HepG2 (cell line): ENCODE data around the gene DNAJC2. TPM values are rescaled to one million over a fixed set of nuclear protein-coding genes. Genes with fewer than 3 reads are reported as not detected.

Experiments
- AGO2 ChIP-seq: fragments of 200-400 bp; formaldehyde crosslinking; optimal IDR thresholded peaks from 2 replicates; pipeline ENCODE3; 2017; ENCODE audit warnings: mild to moderate bottlenecking, low read depth, low read length, moderate library complexity
- DBP ChIP-seq: sonication (generic); formaldehyde crosslinking; IDR thresholded peaks from 2 replicates; pipeline ENCODE4 v1.4.0; 2020; ENCODE audit warnings: missing genetic modification reagents; ENCODE audit errors: not compliant biosample characterization
- ELF3 ChIP-seq: IDR thresholded peaks from 2 replicates; pipeline ENCODE4 v1.6.1; 2016; ENCODE audit warnings: missing genetic modification reagents, missing compliant biosample characterization
- IRF9 ChIP-seq: sonication (generic); formaldehyde crosslinking; IDR thresholded peaks from 2 replicates; pipeline ENCODE4 v1.8.0; 2022; ENCODE audit warnings: missing genetic modification reagents, mild to moderate bottlenecking, borderline replicate concordance
- KMT2A ChIP-seq: sonication (generic); formaldehyde crosslinking; IDR thresholded peaks from 2 replicates; pipeline ENCODE4 v1.4.0; 2020; ENCODE audit warnings: missing genetic modification reagents
- MNT ChIP-seq: fragments of 450-650 bp; IDR thresholded peaks from 2 replicates; pipeline ENCODE4 v1.6.1; 2016
- NR2F2 ChIP-seq: IDR thresholded peaks from 2 replicates; pipeline ENCODE4 v1.6.1; 2012; ENCODE audit warnings: low read depth, inconsistent platforms, borderline replicate concordance
- PHF20 ChIP-seq: sonication (generic); formaldehyde crosslinking; IDR thresholded peaks from 2 replicates; pipeline ENCODE4 v1.5.0; 2020; ENCODE audit warnings: mild to moderate bottlenecking, missing genetic modification reagents
- RNF2 ChIP-seq: fragments of 450-650 bp; conservative IDR thresholded peaks from 2 replicates; pipeline ENCODE4 v1.6.1; 2016; ENCODE audit warnings: low read depth
- SAFB2 ChIP-seq: sonication (generic); formaldehyde crosslinking; IDR thresholded peaks from 2 replicates; pipeline ENCODE4 v1.5.1; 2020; ENCODE audit warnings: missing genetic modification reagents, low read depth, mild to moderate bottlenecking, borderline replicate concordance
- SP5 ChIP-seq: IDR thresholded peaks from 2 replicates; pipeline ENCODE4 v1.6.1; 2016; ENCODE audit warnings: low read depth, borderline replicate concordance
- TFE3 ChIP-seq: IDR thresholded peaks from 2 replicates; pipeline ENCODE4 v1.6.1; 2016
- ZBTB42 ChIP-seq: sonication (generic); formaldehyde crosslinking; IDR thresholded peaks from 2 replicates; pipeline ENCODE4 v1.5.0; 2020; ENCODE audit warnings: mild to moderate bottlenecking, missing genetic modification reagents
- ZFP62 ChIP-seq: sonication (generic); formaldehyde crosslinking; IDR thresholded peaks from 2 replicates; pipeline ENCODE4 v1.4.0; 2020; ENCODE audit warnings: missing genetic modification reagents
- ZFYVE20 ChIP-seq: sonication (generic); formaldehyde crosslinking; IDR thresholded peaks from 2 replicates; pipeline ENCODE4 v1.8.0; 2023; ENCODE audit warnings: low read depth, mild to moderate bottlenecking, moderate library complexity, missing genetic modification reagents, borderline replicate concordance
- ZNF33A ChIP-seq: sonication (generic); formaldehyde crosslinking; IDR thresholded peaks from 2 replicates; pipeline ENCODE4 v1.5.1; 2020; ENCODE audit warnings: missing genetic modification reagents, mild to moderate bottlenecking, moderate library complexity, borderline replicate concordance
- ZNF563 ChIP-seq: sonication (generic); formaldehyde crosslinking; IDR thresholded peaks from 2 replicates; pipeline ENCODE4 v1.8.0; 2022; ENCODE audit warnings: mild to moderate bottlenecking, moderate library complexity, missing genetic modification reagents
- ZNF687 ChIP-seq: sonication (generic); formaldehyde crosslinking; IDR thresholded peaks from 2 replicates; pipeline ENCODE4 v1.5.1; 2020; ENCODE audit warnings: mild to moderate bottlenecking, missing genetic modification reagents, moderate library complexity
- ZNF75D ChIP-seq: sonication (generic); formaldehyde crosslinking; IDR thresholded peaks from 2 replicates; pipeline ENCODE4 v1.8.1; 2023; ENCODE audit warnings: missing genetic modification reagents, mild to moderate bottlenecking, borderline replicate concordance
- ZSCAN25 ChIP-seq: sonication (generic); formaldehyde crosslinking; IDR thresholded peaks from 2 replicates; pipeline ENCODE4 v1.8.0; 2022; ENCODE audit warnings: mild to moderate bottlenecking, missing genetic modification reagents
- polyA plus RNA-seq, 8 experiments: library from polyadenylated mRNA; depleted of rRNA in 3 of 8; stranded (reverse) in 7 of 8; unstranded in 1 of 8; fragments of >200 nt; fragmentation: Illumina TruSeq in 4 of 8; extraction: Trizol in 4 of 8; gene quantifications; 2 replicates each; pipeline versions ENCODE4 v1.2.1 to v1.2.3, GENCODE V29; 2011 to 2016; ENCODE audit warnings: low read depth in 4 of 8, missing spikeins in 1 of 8, mixed read lengths in 1 of 8; ENCODE audit not compliant: insufficient read depth in 1 of 8
- total RNA-seq, 5 experiments: library from RNA; depleted of rRNA; stranded (reverse); fragments of >200 nt; fragmentation: Illumina TruSeq; extraction: Trizol; gene quantifications; 2 replicates each; pipeline ENCODE4 v1.2.3, GENCODE V29; 2016; ENCODE audit warnings: low read depth in 1 of 5

Gene DNAJC2
- total and polyA plus RNA-seq, 2 of the 13 experiments (the other 11 are each of a cell fraction or from before 2014, with no cell fraction given) = 19.6 to 42.0 TPM

GRCh38 chr7:103344453-103345149 lies at the start of gene DNAJC2 (continued):
- TF ChIP-seq ZNF687 = peak; percentile 98
- peak; percentile 78; the same call in 1 of the 2 replicates for TF ChIP-seq ZBTB42 (CRISPR knock-in tag)
- TF ChIP-seq NR2F2 = no peak
- TF ChIP-seq ZSCAN25 (CRISPR knock-in tag) = peak; percentile 44
- TF ChIP-seq SP5 = 0 out of 2 replicates have a peak, but pooled peaks have one; percentile 39
- peak; percentile 71 for TF ChIP-seq IRF9 (CRISPR knock-in tag)
- peak; percentile 64; the same call in 1 of the 2 replicates for TF ChIP-seq TFE3 (CRISPR knock-in tag)
- TF ChIP-seq ZNF33A (CRISPR knock-in tag) = peak; percentile 7; the same call in 1 of the 2 replicates
- no peak for TF ChIP-seq ZFP62 (CRISPR knock-in tag)
- peak; percentile 91 for TF ChIP-seq ELF3 (CRISPR knock-in tag)
- TF ChIP-seq DBP (CRISPR knock-in tag) = no peak
- no peak for TF ChIP-seq ZNF75D (CRISPR knock-in tag)
- TF ChIP-seq ZFYVE20 = 0 out of 2 replicates have a peak, but pooled peaks have one; percentile 51
- TF ChIP-seq PHF20 = peak; percentile 96
- TF ChIP-seq ZNF563 (CRISPR knock-in tag) = peak; percentile 93
- TF ChIP-seq MNT = peak; percentile 50
- peak; percentile 78 for TF ChIP-seq SAFB2
- TF ChIP-seq KMT2A (CRISPR knock-in tag) = peak; percentile 99
- TF ChIP-seq RNF2 = 0 out of 2 replicates have a peak, but pooled peaks have one; percentile 46
- peak; percentile 34 for TF ChIP-seq AGO2
